Kidney glomerular epithelial cell (primary cell): ENCODE data around the gene USP7.
"Not testable (repeated sequence)": the region's sequence is repeated elsewhere in the genome, so short reads cannot be mapped to it uniquely, and the experiment has no call there.

ENCODE experiments used
- DNase-seq: peaks from one replicate; lab custom pipeline; 2025; lab: John Stamatoyannopoulos, UW

The USP7 gene

GRCh38 chr16:8843296-8843695, 120.4 kb downstream of the USP7 start:
- DNase-seq = not testable (repeated sequence)
